Fibroblast of lung (primary cell): Measurements from ENCODE around the gene MUC21. TPM values are rescaled to one million over a fixed set of nuclear protein-coding genes. Genes with fewer than 3 reads are reported as not detected.
A peak's percentile ranks its signal among the peaks of the same experiment; 100 is the strongest.

ENCODE experiments used
- DNase-seq, 2 donors: peaks; one replicate each; pipeline versions ENCODE4 v3.0.0 to v3.0.0-alpha.2; 2010; ENCODE audit warnings: low read depth in 2 of 2
- H2AFZ ChIP-seq: 2 replicates; pipeline ENCODE4 v1.5.1; 2012; ENCODE audit warnings: low read length, control low read depth, inconsistent platforms
- H3K27ac ChIP-seq: 2 replicates; pipeline ENCODE4 v1.5.1; 2011; ENCODE audit warnings: low read length, control low read depth; ENCODE audit not compliant: insufficient read depth
- H3K27me3 ChIP-seq: 2 replicates; pipeline ENCODE4 v1.5.1; 2011; ENCODE audit warnings: mild to moderate bottlenecking, low read length; ENCODE audit not compliant: control insufficient read depth, insufficient read depth
- H3K36me3 ChIP-seq: 2 replicates; pipeline ENCODE4 v1.5.1; 2011; ENCODE audit warnings: low read length; ENCODE audit not compliant: control insufficient read depth, insufficient read depth
- H3K4me1 ChIP-seq: 2 replicates; pipeline ENCODE4 v1.5.1; 2011; ENCODE audit warnings: low read length; ENCODE audit not compliant: control insufficient read depth, insufficient read depth; ENCODE audit errors: extremely low read depth
- H3K4me2 ChIP-seq: 2 replicates; pipeline ENCODE4 v1.5.1; 2011; ENCODE audit warnings: low read length, control low read depth; ENCODE audit not compliant: insufficient read depth; ENCODE audit errors: extremely low read depth
- H3K4me3 ChIP-seq, 4 experiments: fragments of 200-600 bp in 1 of 4; sonication (generic) in 1 of 4; replicated peaks in 1 of 4; 2 replicates each; pipeline ENCODE4 v1.5.1; 2011 to 2016; ENCODE audit warnings: low read length in 4 of 4, low read depth in 3 of 4, mild to moderate bottlenecking in 3 of 4, control low read depth in 2 of 4, inconsistent platforms in 1 of 4, mixed read lengths in 1 of 4; ENCODE audit not compliant: insufficient read depth in 1 of 4; ENCODE audit errors: control extremely low read depth in 1 of 4
- H3K79me2 ChIP-seq: 2 replicates; pipeline ENCODE4 v1.5.1; 2012; ENCODE audit warnings: mild to moderate bottlenecking, low read length, inconsistent platforms; ENCODE audit not compliant: control insufficient read depth, insufficient read depth
- H3K9ac ChIP-seq: 2 replicates; pipeline ENCODE4 v1.5.1; 2011; ENCODE audit warnings: mild to moderate bottlenecking, low read length, control low read depth; ENCODE audit not compliant: insufficient read depth
- H3K9me3 ChIP-seq: 2 replicates; pipeline ENCODE4 v1.5.1; 2012; ENCODE audit warnings: low read depth, low read length; ENCODE audit not compliant: control insufficient read depth, insufficient read depth
- H4K20me1 ChIP-seq: 2 replicates; pipeline ENCODE4 v1.5.1; 2011; ENCODE audit warnings: low read length; ENCODE audit not compliant: control insufficient read depth, insufficient read depth; ENCODE audit errors: extremely low read depth
- CTCF ChIP-seq, 2 donors: IDR thresholded peaks in 1 of 2; conservative IDR thresholded peaks in 1 of 2; 1 replicate in 1 of 2; 2 replicates in 1 of 2; pipeline ENCODE4 v1.5.1; 2011 to 2012; ENCODE audit warnings: low read length in 2 of 2, control low read depth in 1 of 2, inconsistent platforms in 1 of 2, low read depth in 1 of 2, mild to moderate bottlenecking in 1 of 2
- EZH2 ChIP-seq: IDR thresholded peaks from 2 replicates; pipeline ENCODE4 v1.5.1; 2012; ENCODE audit warnings: low read length, control low read depth, mild to moderate bottlenecking; ENCODE audit errors: missing control alignments
- polyA plus RNA-seq, 2 donors: library from polyadenylated mRNA; depleted of rRNA in 1 of 2; stranded (reverse) in 1 of 2; unstranded in 1 of 2; fragments of >200 nt; gene quantifications; 2 replicates each; pipeline ENCODE4 v1.2.1, GENCODE V29; 2011 to 2012; ENCODE audit warnings: missing spikeins in 1 of 2
- total RNA-seq: library from RNA; depleted of rRNA; stranded (reverse); fragments of >200 nt; gene quantifications from 2 replicates; pipeline ENCODE4 v1.2.1, GENCODE V29; 2014

The MUC21 gene
- total and polyA plus RNA-seq, 2 donors (not counting 1 experiment from before 2014, with no cell fraction given) = not detected

- Histone ChIP-seq H3K4me2 (peak overlapping the region; percentile 77), H2AFZ (no peak overlapping the region), H3K36me3 (no peaks in the 10 kb centered on the region), H3K27me3 (peaks cover 26% of the 10 kb centered on the region), H3K79me2 (no peaks in the 10 kb centered on the region), H3K4me3 (peak overlapping the region in 3 of 4 experiments; percentile 41 to 47 (median 43)), H3K4me1 (no peaks in the 10 kb centered on the region), H3K9me3 (no peaks in the 10 kb centered on the region), H3K9ac (no peak overlapping the region), H4K20me1 (no peaks in the 10 kb centered on the region), H3K27ac (no peak overlapping the region)
- TF ChIP-seq EZH2 (no peak), CTCF (conservative IDR thresholded peaks at IDR 0.05 in 1 of 2, IDR thresholded peaks at IDR 0.05 in 1 of 2; ENCODE audit: low read depth in 1 of 2, low read length in 2 of 2) (no peak)
- DNase-seq = no peak
Measured at GRCh38 chr6:30954631-30955366, 28.7 kb upstream of the MUC21 start.

GRCh38 chr6:30955367-30956042 lies 28.0 kb upstream of the MUC21 start:
- no peak overlapping the region for H3K27ac ChIP-seq
- H3K27me3 ChIP-seq = peaks cover 26% of the 10 kb centered on the region
- no peaks in the 10 kb centered on the region for H3K79me2 ChIP-seq
- H3K9ac ChIP-seq = peak overlapping the region; percentile 49
- peak; percentile 22 to 44 for DNase-seq
- peak overlapping the region; percentile 32 to 47 (median 42) for H3K4me3 ChIP-seq
- no peaks in the 10 kb centered on the region for H4K20me1 ChIP-seq
- no peak for TF ChIP-seq EZH2
- no peak for TF ChIP-seq CTCF (conservative IDR thresholded peaks at IDR 0.05 in 1 of 2, IDR thresholded peaks at IDR 0.05 in 1 of 2; ENCODE audit: low read depth in 1 of 2, low read length in 2 of 2)
- no peaks in the 10 kb centered on the region for H3K4me1 ChIP-seq
- H2AFZ ChIP-seq = peak overlapping the region; percentile 73
- no peaks in the 10 kb centered on the region for H3K36me3 ChIP-seq
- H3K9me3 ChIP-seq = no peaks in the 10 kb centered on the region
- peak overlapping the region; percentile 77 for H3K4me2 ChIP-seq

DNA sequence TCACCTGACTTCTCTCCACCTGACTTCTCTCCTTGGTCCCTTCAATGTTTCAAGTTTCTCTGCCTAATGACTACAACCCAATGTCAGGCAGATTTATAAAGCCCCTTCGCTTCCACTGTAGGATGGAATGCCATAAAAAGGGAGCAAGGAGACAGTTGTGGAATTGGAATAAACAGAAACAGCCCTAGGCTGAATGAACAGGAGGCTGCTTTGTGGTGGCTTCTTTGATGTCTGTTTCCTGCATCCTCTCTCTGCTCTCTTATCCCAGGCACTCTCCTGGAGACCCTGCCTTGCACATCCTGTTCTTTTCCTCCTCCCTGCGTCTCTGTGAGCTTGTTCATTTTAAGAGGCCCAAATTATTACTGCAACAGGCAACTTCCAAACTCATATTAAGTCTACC lies 25.8 kb upstream of the MUC21 start:
- no peak overlapping the region for H3K27ac ChIP-seq
- no peak for DNase-seq
- no peak overlapping the region for H3K4me2 ChIP-seq
- H3K27me3 ChIP-seq = peaks cover 18% of the 10 kb centered on the region
- H3K4me1 ChIP-seq = no peaks in the 10 kb centered on the region
- no peaks in the 10 kb centered on the region for H3K9me3 ChIP-seq
- TF ChIP-seq EZH2 (no peak), CTCF (conservative IDR thresholded peaks at IDR 0.05 in 1 of 2, IDR thresholded peaks at IDR 0.05 in 1 of 2; ENCODE audit: low read depth in 1 of 2, low read length in 2 of 2) (no peak)
- H3K4me3 ChIP-seq = no peak overlapping the region
- H3K79me2 ChIP-seq = no peaks in the 10 kb centered on the region
- H4K20me1 ChIP-seq = no peaks in the 10 kb centered on the region
- no peak overlapping the region for H2AFZ ChIP-seq
- no peaks in the 10 kb centered on the region for H3K36me3 ChIP-seq
- no peak overlapping the region for H3K9ac ChIP-seq
